Glomerular endothelial cell (primary cell): ENCODE data around the gene SLC35B2. TPM values are rescaled to one million over a fixed set of nuclear protein-coding genes. Genes with fewer than 3 reads are reported as not detected.

Experiments
- DNase-seq: peaks from one replicate; pipeline ENCODE4 v3.0.0-alpha.2; 2011; ENCODE audit warnings: low read depth, low spot score; ENCODE audit errors: extremely low read depth
- total RNA-seq: library from RNA; depleted of rRNA; stranded (reverse); fragments of >200 nt; gene quantifications from 2 replicates; pipeline ENCODE4 v1.2.3, GENCODE V29; 2015

Gene SLC35B2, protein sequence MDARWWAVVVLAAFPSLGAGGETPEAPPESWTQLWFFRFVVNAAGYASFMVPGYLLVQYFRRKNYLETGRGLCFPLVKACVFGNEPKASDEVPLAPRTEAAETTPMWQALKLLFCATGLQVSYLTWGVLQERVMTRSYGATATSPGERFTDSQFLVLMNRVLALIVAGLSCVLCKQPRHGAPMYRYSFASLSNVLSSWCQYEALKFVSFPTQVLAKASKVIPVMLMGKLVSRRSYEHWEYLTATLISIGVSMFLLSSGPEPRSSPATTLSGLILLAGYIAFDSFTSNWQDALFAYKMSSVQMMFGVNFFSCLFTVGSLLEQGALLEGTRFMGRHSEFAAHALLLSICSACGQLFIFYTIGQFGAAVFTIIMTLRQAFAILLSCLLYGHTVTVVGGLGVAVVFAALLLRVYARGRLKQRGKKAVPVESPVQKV
- total RNA-seq, result 51.2 and 56.6 TPM in 2 replicates

DNA sequence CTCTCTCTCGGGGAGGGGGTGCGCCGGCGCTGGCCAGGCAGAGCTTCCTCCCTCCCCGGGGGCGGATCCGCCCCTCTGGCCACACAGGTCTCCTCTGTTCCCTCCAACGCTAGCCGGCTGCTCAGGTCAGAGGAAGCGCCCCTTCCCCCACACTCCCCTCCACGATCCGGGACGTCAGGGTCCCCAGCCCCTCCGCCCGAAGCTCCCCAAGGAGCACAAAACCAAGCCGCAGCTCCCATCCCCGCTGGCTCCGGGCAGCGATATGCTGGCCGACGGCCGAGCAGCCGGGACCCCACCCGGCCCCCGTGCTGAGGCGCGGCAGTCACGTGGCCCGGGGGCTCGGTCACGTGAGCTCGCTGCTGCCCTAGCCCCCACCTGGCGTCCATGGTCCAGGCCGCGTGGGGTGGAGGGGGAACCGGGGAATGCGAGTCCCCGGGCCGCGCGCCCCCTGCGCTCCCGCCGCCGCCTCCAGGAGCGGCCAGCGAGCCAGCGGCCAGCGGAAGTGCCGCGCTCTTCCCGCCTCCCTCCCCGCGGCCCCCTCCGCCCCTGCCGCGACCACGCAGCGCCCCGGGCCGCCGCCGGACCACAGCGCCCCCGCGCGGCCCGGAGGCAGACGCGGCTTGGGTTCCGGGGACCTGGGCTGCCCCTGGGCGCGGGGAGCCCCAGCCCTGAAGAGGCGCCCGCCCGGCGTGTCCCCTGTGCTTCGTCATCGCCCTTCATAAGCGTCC, at the start of gene SLC35B2:
Gene SLC35B2 (minus strand): TSS at position 504 of the 728 bp plus-strand sequence. CDS start 118 bp downstream, at position 386.
- no peak for DNase-seq

DNA sequence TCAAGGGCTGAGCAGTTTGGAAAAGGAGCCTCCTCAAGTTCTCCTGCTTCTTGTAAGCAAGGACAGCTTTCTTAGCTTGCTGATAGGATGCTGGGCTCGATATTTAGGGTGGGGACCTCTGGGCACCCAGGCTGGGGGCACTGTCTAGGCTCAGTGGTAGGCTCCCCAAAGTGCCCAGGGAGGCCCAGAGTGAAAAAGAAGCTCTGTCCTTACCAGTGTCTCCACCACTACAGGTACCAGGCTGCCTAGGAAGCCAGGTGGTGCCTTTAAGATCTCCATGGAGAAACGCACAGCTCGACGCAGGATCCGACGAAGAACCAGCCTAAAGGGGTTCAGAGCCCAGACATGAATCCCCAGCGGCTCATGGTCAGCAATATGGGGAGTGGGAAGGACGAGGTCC, 49.4 kb upstream of the SLC35B2 start:
- no peak for DNase-seq

DNA sequence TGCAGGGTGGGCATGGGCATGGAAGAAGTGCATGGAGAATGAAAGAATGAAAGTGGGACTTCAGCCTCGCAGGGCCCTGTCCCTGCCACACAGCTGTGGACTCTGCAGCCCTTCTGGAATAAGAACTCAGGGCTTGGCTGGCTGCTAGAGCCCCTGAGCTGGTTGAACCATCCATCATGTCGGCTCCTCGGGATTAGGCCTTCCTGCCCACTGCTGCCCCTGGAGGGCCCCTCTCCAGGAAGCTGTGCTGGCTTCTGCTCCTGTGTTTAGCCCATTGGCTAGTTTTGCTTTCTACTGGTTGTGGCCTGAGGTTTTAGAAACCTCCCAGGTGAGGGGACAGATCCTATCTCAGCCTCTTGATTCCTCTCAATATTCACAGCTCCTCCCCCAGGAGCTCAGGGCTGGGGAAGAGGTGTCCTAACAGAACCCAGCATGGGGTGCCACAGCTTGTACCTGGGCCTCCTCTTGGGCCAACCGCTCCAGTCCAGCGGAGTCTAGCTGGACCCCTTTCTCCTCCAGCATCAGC, 47.9 kb upstream of the SLC35B2 start:
- no peak for DNase-seq

DNA sequence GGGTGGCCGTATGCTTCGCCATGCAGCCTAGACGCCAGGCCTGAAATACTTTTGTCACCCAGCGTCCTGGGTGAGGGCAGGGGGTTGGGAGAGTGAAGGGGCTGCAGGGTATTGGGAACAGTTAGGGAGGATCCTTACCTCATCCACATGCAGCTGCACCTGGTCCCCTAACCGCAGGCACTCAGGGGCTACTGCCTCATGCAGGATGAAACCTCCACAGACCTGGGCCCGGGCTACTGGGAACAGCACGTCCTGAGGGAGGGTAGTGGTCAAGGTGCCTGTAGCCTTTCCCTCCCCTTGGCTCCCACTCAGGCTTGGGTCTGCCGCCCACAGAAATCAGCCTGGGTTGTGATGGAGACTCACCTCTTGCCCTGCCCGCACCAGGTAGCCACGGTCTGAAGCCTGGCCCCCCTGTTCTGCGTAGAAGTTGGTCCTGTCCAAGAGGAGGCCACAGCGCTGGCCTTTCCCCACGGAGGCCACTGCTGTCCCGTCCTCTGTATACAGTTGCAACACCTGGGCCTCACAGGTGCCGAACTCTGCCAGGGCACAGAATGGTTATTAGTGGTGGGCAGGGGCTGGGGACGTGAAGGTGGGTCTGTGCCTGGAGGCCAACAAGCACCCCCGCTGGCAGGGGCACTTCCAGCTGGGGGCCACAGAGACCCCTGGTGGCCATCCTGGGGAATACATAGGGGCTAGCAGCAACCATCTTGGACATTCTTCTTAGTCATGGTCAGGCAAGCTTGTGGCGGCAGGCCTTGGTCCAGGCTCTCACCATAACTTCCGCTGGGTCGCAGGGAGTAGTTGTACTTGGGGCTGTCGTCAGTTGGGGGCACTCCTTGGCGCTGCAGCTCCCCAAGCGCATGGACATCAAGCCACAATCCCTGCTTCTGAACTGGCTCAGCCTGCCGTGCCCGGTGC, 47.2 kb upstream of the SLC35B2 start:
- no peak for DNase-seq

DNA sequence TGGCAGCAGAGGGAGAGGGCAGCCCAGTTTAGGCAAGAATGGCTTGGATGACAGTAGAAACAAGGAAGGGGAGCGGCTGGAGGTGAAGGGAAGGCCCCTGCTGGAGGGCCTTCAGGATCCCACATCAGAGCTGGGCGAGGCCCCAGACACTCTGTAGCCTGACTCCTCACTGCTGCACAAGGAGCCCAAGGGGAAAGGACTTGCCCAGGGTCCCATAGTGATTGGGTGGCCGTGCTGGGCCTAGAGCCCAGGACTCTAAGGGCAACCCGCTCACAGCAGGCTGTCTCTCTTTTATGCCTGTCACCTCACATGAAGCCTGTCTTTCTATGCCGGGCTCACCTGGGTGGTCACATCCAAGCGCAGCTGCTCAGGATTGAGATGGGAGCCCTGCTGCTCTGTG, 46.5 kb upstream of the SLC35B2 start:
- DNase-seq, result no peak

DNA sequence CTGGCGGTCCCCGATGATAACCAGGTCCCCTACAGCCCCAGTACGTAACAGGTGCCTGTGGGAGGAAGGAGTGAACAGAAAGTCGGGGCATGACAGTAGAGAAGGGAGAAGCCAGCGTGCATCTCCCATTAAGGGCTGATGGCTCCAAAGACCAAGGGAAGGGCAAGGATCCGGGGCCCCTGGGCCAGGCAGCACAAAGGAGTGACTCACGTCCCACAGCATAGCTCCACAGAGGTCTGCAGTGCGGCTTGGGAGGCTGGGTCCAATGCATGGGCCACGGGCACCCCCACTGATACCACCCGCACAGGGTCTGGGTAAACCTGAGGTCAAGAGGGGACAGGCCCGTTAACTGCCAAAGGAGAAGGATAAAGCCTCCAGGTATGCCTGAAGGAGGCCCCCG, 45.5 kb upstream of the SLC35B2 start:
- DNase-seq, result no peak

DNA sequence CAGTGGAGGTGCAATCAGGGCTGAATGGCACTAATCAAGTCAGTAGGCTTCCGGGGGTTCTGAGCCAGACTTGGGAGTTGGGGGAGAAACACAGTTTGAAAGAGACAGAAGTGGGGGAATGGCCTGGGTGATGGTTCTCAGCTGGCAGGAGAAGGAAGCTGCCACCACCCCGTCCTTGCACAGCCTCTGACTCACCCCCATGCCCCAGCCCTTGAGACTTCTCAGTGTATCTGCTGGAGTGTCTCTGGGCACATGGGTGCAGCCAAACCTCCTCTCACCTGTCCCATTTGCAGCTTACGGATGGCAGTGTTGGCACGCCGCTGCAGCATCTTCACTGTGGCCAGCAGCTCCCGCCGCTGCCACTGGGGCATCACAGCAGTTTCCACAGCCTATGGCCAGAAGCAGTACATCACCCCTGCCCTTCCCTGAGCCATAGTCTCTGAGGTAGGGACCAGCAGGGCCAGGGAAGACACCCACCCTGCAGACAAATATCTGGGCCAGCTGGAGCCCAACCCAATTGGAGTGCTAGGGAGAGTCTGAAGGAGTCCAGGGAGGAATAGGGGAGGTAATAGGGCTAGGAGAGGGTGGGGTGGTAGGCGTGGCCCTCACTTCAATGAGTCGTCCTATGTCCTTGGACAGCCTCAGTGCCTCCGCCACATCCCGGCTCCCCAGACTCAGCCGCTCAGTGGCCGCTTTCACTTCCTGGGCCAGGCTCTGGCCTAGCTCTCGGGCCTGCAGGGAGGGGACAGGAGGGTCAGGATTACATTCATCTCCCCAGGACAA, 44.6 kb upstream of the SLC35B2 start:
- DNase-seq, result no peak

DNA sequence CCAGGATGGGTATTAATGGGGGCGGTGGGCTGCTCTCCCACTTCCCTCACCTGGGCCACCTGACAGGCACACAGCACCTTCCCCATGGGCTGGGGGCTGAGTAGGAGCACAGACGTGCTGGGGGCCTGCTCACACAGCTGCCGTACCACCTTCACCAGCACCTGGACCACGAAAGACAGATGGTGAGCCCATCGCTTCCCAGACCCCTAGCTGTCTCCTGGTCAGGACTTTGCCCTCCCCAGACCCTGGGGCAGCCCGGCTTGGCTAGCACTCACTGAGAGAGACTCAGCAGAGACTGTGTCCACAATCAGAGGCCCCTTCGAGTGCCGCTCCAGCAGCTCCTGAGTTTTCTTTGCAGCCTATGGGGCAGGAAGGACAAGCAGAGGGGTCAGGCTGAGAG, 43.8 kb upstream of the SLC35B2 start:
- DNase-seq, result no peak

DNA sequence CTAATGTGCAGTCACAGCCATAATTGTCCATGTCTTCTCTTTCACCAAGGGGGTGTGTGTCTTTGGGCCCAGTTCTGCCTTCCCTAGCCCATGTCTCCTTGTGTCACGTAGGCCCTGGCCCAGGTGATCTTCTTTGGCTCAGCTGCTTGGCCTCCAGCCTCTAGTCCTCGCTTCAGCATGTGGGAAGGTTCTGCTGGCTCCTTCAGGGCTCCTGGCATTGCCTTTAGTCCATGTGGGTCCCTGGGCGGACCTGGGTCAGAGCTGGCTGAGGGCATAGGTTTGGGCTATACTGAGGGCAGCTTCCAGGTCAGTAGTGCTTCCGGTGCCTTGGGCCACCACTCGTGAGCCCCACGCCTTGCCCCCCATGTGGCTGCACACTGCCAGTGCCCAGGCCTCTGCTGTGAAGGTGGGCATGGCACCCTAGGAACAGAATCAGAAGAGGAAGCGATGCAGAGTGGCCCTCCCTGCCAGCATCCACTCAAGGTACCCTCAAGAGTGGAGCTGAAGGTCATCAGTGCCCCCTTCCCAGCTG, 43.0 kb upstream of the SLC35B2 start:
- no peak for DNase-seq

DNA sequence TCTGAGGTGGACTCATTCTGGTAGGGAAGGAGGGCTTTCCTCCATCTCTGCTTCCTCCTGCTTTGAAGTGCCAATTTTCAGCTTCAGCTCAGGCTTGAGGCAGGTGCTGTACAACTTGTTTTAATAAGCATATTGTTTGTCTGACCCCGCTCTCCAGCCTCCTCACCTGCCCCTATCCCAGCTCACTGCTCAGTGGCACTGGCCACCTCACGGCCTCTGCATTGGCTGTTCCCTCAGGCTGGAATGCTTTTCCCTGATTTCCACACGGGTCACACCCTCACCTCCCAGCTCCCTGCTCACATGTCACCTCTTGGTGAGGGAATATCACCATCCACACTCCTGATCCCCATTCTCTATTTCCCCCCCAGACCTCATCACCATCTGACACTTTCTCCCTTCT, 41.5 kb upstream of the SLC35B2 start:
- no peak for DNase-seq

DNA sequence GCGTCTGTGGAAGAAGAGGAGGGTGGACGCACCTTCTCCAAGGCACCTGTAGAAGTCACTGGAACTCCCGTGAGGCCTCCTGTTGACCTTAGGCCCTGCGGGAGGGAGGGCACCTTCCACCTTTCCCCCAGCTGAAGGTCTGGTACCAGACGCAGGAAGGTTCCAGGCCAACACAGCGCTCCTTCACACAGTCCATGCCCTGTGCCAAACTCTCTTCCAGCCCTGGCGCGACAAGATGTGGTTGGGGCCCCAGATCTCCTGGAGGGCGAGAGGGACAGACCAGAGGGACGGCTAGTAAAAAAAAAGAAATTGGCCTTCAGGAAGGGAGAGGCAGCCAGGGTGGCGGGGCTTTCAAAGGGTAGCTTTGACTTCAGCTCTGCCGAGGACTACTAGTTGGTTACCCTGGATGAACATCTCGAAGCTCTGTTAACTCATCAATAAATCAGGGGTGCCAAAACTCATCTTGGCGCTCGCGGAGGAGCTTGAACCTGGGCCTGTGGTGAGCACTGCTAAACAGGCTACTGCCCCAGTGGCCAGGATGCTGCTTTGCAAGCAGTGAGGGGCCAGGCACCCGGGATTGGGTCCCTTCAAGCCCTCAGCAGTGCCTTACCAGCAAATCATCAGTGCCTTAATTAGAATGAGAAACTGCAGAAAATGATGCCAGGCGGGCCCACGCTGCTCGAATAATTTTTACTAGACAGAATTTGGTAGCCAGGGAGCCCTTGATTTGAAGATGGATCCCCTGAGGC, 40.9 kb upstream of the SLC35B2 start:
- DNase-seq, result no peak

DNA sequence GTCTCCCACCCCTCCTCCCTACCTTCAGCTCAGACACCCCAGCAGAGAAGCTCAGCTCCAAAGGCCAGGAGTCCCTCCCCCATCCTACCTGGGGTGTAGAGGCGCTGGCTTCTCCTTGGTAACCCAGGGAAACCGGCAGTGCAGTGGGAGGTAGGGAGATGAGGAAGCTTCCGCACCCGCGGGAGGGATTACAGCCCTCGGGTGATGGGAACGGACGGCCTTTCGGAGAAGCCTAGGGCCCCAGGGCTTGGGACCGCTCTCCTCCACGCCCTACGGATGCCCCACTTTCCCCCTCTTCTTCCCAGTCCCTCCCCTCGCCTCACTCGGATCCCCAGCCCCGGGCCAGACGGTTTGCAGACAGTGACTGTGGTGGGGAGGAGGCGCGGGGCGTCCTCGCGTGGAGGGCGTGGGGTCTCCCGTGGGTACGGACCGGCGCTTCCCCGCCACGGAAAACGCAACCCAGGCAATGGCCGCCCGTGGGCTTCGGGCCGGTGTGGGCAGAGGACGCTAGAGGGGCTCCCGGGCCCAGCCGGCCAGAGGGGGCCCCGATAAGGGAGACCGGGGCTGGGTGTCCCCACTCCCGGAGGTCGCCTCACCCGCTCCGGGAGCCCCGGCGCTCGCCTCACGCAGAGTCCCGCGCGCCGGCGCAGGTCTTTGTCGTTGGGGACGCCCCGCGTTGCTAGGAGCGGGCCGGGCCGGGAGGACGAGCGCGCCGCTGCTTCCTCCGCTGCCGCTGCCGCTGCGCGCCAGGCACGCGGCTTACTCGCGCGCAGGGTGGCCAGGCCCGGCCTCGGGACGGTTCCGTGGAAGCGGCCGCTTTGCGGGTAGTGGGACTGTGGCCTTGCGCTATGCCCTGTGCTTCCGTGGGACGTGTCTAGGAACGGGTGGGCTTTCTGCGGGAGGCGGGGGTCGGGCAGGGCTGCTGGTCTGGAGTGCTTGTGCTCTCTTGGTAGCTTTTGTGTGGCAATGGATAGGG, 40.0 kb upstream of the SLC35B2 start:
- no peak for DNase-seq

DNA sequence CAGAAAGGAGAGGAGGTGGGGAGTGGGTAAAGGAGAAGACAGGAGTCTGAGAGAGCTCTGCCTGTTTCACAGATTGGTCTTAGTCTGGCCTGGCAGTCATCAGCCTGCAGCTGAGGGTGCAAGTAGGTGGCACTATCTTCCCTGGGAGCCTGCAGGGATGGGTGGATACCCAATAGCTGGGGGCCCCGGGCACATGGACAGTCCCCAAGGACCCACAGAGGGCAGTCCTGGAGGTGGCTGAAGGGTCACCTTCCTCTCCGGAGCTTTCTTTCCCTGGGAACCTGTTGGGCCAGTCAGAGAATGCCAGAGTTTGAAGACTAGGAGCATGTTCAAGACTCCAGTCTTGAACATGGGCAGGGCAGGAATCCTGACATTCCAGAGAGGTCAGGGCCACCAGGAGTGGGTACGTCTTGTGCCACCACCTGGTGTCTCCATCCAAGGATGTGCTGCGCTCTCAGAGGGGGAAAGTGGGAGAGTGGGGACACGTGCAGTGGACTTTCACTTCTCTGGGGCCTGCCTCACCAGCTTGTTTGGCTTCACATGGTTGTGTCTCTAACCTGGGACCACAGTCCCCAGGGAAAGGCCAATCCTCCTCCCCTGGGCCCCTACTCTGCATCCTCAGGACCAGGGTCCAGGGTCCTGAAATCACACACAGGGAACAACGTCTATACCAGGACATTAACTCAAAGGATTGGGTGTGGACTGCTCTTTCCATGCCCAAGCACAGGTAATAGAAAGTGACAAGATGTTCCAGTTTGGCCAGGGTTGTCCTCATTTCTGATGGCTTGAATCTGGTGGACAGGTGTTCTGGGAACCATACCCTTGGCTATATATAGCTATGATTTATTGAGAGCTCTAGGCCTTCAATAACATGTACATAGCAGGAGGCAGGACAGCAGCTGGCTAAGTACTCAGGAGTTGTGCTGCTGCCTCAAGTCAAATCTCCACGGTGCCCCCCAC, 37.8 kb upstream of the SLC35B2 start:
- DNase-seq, result no peak

DNA sequence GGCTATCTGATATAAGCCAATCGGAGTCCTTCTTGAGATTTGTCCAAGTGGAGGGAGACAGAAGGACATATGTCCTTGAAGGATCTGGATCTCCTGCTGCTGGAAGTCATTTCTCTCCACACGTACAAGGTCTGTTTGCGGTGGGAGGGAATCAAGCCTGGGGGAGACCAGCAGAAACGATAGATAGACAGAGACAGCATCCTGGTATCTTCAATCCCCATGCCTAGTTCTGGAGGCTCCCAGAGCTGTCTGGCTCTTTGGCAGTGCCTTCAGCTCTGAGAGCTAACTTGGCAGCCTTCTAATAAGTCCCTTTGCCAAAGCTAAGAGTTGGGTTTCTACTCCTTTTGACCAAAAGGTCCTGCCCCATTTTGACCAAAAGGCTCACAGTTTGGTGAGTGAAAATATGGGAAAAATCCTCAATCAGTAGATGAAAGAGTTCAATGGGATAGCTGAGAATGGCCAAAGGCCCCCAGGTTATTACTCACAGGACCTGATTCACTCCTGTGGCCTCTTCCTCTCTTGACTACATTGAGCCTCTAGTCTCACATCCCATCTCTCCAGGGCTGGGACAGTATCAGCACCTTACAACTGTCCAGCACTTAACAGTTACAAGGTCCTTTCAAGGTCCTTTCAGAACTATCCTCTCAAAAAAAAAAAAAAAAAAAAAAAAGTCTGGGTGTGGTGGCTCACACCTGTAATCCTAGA, 35.5 kb upstream of the SLC35B2 start:
- no peak for DNase-seq

DNA sequence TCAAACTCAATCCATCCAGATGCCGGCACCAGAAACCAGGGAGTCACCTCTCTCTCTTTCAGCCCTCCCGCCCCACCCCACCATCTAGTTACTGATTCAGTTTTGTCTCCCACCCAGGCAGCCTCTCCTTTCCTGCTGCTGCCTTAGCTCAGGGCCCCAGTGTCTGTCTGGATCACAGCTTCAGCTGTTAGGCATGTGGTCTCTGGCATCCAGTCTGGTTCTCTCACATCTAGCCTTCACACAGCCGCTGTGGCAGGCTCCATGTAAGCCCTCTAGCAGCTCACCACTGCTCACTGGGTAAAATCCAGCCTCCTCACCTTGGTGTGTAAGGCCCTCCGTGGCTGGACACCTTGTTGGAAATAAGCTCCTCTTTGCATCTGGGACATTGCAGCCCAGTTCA, 34.5 kb upstream of the SLC35B2 start:
- DNase-seq, result no peak

DNA sequence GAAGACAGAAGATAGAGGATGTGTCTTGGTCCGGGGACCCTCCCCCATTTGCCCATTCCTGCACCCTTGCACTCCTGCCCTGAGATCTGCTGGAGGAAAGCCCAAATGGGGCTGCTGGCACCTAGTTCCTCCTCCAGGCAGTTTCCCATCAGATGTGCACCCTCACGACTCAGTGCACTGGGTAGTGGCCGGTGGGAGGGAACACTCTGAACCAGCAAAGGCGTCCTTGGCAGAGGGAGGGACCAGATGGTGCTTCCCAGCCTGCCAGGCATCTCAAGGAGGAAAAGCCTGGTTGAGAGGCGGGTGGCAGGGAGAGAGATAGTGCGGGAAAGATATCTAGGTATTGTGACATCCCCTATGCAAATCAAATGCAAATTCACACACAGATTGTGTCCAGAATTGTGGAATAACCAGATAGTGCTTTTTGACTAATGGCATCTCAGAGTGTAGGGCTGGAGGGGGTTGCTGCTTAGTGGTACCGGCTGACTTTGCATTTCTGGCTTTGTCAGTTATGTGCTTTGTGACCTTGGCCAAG, 32.5 kb upstream of the SLC35B2 start:
- DNase-seq, result no peak
